GM21717 (cell line): ENCODE data around the gene MKKS.
A peak's percentile ranks its signal among the peaks of the same experiment; 100 is the strongest.
"Not testable (repeated sequence)": the region's sequence is repeated elsewhere in the genome, so short reads cannot be mapped to it uniquely, and the experiment has no call there.

Experiments
- ATAC-seq: cut with Tn5 transposase; IDR thresholded peaks from one replicate; pipeline ENCODE4 v1.9.1; 2021; ENCODE audit warnings: mild to moderate bottlenecking, moderate library complexity; ENCODE audit not compliant: unreplicated experiment

Gene MKKS

GRCh38 chr20:10415013-10415650, 18.9 kb downstream of the MKKS start:
- ATAC-seq, result no peak

GRCh38 chr20:10412591-10413408, 21.2 kb downstream of the MKKS start:
- no peak for ATAC-seq

- no peak for ATAC-seq
Observed at GRCh38 chr20:10411673-10412072, 22.3 kb downstream of the MKKS start.

- no peak for ATAC-seq
Observed at GRCh38 chr20:10408108-10408813, 25.8 kb downstream of the MKKS start.

GRCh38 chr20:10404959-10405530, 29.0 kb downstream of the MKKS start:
- no peak for ATAC-seq

- no peak for ATAC-seq
Observed at GRCh38 chr20:10404023-10404628, 29.9 kb downstream of the MKKS start.

- peak; percentile 71 for ATAC-seq
Observed at GRCh38 chr20:10402938-10403608, 30.9 kb downstream of the MKKS start.

- no peak for ATAC-seq
Observed at GRCh38 chr20:10398834-10399369, 35.1 kb downstream of the MKKS start.

- ATAC-seq, result not testable (repeated sequence)
Observed at GRCh38 chr20:10394752-10395151, 39.3 kb downstream of the MKKS start.

GRCh38 chr20:10390709-10391108, 43.3 kb downstream of the MKKS start:
- no peak for ATAC-seq

GRCh38 chr20:10388597-10388996, 45.4 kb downstream of the MKKS start:
- ATAC-seq, result no peak

GRCh38 chr20:10387686-10388085, 46.3 kb downstream of the MKKS start:
- ATAC-seq, result no peak

- no peak for ATAC-seq
Observed at GRCh38 chr20:10385850-10386544, 48.0 kb downstream of the MKKS start.

GRCh38 chr20:10381477-10381876, 52.5 kb downstream of the MKKS start:
- ATAC-seq, result no peak

- no peak for ATAC-seq
Observed at GRCh38 chr20:10379761-10380160, 54.3 kb downstream of the MKKS start.

- no peak for ATAC-seq
Observed at GRCh38 chr20:10376270-10377075, 57.5 kb downstream of the MKKS start.

- no peak for ATAC-seq
Observed at GRCh38 chr20:10375191-10375590, 58.8 kb downstream of the MKKS start.

- no peak for ATAC-seq
Observed at GRCh38 chr20:10374036-10374435, 60.0 kb downstream of the MKKS start.

GRCh38 chr20:10371467-10371866, 62.6 kb downstream of the MKKS start:
- no peak for ATAC-seq
